Astrocyte of the hippocampus (primary cell): Measurements from ENCODE around the gene FPR1.
A peak's percentile ranks its signal among the peaks of the same experiment; 100 is the strongest.

ENCODE experiments used
- DNase-seq: peaks from one replicate; pipeline ENCODE4 v3.0.0; 2011; ENCODE audit warnings: low read depth, low spot score

The FPR1 gene

DNA sequence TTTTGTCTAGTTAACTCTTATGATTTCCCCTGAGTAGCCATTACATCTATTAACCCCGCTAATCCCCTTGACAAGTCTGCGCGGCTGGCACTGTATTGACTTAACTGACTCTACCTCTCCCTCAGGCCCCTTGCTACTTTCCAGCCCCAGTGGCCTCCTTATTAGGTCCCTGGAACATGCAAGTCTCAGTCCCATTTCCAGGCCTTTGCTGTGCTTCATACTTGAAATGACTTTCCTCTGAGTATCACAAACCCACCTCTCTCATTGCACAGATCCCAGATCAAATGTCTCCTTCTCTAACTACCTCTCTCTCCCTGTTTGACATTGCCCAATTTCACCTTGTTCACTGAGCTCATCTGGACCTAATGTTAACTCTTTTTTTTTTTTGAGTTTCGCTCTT is 45.4 kb downstream of the FPR1 start:
- no peak for DNase-seq

GRCh38 chr19:51704626-51705025 is 47.1 kb downstream of the FPR1 start:
- no peak for DNase-seq

DNA sequence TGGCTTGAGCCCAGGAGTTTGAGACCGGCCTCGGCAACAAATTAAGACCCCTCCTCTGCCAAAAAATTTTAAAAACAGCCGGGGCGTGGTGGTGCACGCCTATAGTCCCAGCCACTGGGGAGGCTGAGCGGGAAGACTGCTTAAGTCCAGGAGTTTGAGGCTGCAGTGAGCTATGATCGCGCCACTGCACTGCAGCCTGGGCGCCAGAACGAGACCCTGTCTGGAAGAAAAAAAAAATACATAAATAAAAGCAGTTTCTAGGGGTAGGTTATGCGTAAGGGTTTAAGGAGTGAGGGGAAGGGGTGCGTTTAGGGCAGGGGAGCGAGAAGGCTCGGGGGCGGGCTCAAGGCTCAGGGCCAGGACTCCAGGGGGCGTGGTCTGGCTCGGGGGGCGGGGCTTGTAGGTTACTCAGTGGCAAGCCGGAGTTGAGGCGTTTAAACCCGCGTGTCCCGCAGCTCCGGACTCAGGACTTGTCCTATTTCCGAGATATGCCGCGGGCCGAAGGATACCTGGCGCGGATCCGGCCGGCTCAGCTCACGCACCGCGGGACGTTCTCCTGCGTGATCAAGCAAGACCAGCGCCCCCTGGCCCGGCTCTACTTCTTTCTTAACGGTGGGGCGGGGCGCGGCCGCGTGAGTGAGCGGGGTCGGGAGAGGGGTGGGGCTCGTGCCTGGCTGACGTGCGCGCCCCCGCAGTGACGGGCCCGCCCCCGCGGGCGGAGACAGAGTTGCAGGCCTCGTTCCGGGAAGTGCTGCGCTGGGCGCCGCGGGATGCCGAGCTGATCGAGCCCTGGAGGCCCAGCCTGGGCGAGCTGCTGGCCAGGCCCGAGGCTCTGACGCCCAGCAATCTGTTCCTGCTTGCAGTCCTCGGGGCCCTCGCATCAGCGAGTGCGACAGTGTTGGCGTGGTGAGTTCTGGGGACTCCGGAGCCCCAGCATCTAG is 47.8 kb downstream of the FPR1 start:
- DNase-seq: peak; percentile 98

DNA sequence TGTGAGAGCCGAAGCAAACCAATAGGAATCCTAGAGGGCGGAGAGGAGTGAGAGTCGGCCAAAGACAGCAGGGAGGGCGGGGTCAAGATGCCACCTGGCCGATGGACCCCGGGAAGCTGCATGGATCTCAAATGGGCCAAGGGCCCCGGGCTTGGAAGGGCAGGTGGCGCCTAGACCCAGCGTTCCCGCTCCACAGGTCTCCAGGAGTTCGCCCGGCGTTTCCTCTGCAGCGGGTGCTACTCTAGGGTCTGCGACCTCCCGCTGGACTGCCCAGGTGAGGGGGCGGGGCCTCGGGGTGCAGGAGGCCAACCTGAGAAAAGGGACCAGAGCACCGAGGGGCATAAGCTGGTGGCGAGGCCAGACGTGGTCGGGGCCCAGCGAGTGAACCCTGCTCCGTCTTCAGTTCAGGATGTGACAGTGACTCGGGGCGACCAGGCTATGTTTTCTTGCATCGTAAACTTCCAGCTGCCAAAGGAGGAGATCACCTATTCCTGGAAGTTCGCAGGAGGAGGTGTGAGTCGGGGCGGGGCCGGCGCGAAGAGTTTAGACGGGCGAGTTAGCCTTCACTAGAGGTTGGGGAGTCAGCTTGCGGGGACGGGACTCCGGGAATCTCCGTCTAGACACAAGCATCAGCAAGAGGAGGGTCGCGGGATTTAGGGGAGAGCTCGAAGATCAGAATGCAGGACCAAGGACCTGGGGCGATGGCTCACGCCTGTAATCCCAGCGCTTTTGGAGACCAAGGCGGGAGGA is 48.7 kb downstream of the FPR1 start:
- DNase-seq: no peak

DNA sequence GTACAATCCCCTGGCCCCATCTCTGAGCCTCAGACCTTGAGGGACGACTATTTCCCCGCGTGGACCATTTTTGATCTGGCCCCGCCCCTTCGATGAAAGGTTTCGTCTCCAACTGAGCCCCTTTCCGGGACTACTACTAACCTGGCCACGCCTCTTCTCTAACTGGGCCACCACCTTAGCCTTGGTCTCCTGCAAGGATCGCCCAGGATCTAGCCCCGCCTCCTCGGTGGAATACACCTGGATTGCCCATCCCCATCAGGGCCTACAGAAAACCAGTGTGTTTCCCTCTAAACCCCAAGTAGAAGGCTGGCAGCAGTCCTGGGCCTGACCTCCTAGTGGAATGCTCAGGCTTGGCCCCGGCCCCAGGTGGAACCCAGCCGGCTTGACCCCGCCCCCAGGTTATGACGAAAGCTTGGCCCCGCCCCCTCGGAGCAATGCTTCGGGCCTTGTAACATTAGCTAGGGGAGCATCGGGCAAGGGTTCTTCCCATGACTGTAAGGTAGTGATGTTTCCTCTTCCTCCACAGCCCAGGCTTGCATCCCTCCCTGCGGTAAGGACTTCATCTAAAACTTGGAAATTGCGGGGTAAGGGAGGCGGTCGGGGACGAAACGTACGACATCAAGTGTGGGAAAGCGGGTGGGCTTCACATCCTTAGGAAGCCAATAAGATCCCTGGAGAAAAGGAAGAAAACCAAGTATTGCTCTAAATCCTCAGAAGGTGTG is 49.4 kb downstream of the FPR1 start:
- peak; percentile 76 for DNase-seq

DNA sequence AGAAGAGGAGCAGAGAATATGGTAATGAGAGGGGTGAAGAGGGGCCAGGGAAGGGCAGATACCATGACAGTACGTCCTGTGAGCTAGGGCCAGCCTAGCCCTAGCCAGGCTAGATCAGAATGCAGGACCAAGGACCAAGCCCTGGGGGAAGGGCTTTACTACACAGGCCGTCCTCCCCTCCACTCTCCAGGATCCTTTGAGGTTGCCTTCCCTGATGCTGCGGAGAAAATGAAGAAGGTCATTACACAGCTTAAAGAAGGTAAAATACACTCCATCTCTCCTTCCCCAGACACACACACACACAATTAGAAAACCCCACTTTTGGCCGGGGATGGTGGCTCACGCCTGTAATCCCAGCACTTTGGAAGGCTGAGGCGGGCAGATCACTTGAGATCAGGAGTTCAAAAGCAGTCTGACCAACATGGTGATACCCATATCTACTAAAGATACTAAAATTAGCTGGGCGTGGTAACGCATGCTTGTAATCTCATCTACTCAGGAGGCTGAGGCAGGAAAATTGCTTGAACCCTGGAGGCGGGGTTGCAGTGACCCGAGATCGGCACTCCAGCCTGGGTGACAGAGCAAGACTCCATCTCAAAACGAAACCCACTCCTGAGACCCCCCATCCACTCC is 50.1 kb downstream of the FPR1 start:
- DNase-seq: no peak

- no peak for DNase-seq
These were observed 52.5 kb downstream of the FPR1 start for GRCh38 chr19:51699170-51699569.

DNA sequence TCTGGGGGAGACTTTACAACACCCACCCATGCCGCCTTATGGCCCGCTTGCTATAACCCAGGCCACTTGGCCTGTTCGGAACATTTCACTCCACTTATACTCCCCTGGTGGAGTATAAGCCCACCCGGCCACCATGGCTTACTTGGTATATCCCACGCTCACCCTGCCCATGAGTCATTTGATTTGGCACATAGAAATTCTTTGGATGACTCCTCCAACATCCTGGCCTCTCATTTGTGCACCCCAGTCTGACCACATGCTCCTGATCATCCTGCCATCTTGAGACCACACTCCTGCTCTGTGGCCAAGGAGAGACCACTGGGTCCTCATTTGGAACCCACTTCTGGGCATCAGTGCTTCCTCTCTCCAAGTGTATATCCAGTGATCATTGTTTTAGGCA is 53.4 kb downstream of the FPR1 start:
- no peak for DNase-seq

GRCh38 chr19:51697169-51697776 is 54.4 kb downstream of the FPR1 start:
- DNase-seq: no peak

GRCh38 chr19:51696606-51697005 is 55.1 kb downstream of the FPR1 start:
- no peak for DNase-seq
